H9 (cell line): ENCODE results near the gene TSPAN31. TPM values are rescaled to one million over a fixed set of nuclear protein-coding genes. Genes with fewer than 3 reads are reported as not detected.

Source experiments
- DNase-seq: peaks from one replicate; pipeline ENCODE4 v3.0.0-alpha.2; 2017
- H2AFZ ChIP-seq: one replicate; pipeline ENCODE4 v1.6.1; 2013; ENCODE audit warnings: mild to moderate bottlenecking, low read length, control low read depth, moderate library complexity
- H2AK5ac ChIP-seq: 2 replicates; pipeline ENCODE4 v1.6.1; 2013; ENCODE audit warnings: low read length, control low read depth, mixed read lengths; ENCODE audit not compliant: insufficient read length
- H2BK120ac ChIP-seq: one replicate; pipeline ENCODE4 v1.6.1; 2013; ENCODE audit warnings: low read depth, mild to moderate bottlenecking, low read length, control low read depth, inconsistent platforms; ENCODE audit not compliant: poor library complexity, severe bottlenecking
- H2BK12ac ChIP-seq: 2 replicates; pipeline ENCODE4 v1.6.1; 2013; ENCODE audit warnings: low read length, control low read depth, mixed read lengths, low read depth; ENCODE audit not compliant: insufficient read length
- H2BK15ac ChIP-seq: 2 replicates; pipeline ENCODE4 v1.6.1; 2013; ENCODE audit warnings: low read depth, low read length, control low read depth
- H2BK20ac ChIP-seq: one replicate; pipeline ENCODE4 v1.6.1; 2013; ENCODE audit warnings: low read depth, mild to moderate bottlenecking, low read length, control low read depth, inconsistent platforms; ENCODE audit not compliant: poor library complexity, severe bottlenecking
- H2BK5ac ChIP-seq: 2 replicates; pipeline ENCODE4 v1.6.1; 2013; ENCODE audit warnings: low read length, control low read depth, mixed read lengths; ENCODE audit not compliant: insufficient read length
- H3K14ac ChIP-seq: 2 replicates; pipeline ENCODE4 v1.6.1; 2013; ENCODE audit warnings: low read length, control low read depth; ENCODE audit not compliant: insufficient read depth
- H3K18ac ChIP-seq: 2 replicates; pipeline ENCODE4 v1.6.1; 2013; ENCODE audit warnings: low read depth, mild to moderate bottlenecking, mixed read lengths, low read length, control low read depth; ENCODE audit not compliant: insufficient read length
- H3K23ac ChIP-seq: 2 replicates; pipeline ENCODE4 v1.6.1; 2013; ENCODE audit warnings: low read length, control low read depth, mixed read lengths, low read depth; ENCODE audit not compliant: insufficient read length
- H3K23me2 ChIP-seq: 2 replicates; pipeline ENCODE4 v1.6.1; 2013; ENCODE audit warnings: low read depth, mild to moderate bottlenecking, mixed read lengths, low read length, control low read depth; ENCODE audit not compliant: insufficient read length, poor library complexity, severe bottlenecking
- H3K27ac ChIP-seq: 2 replicates; pipeline ENCODE4 v1.5.1; 2013; ENCODE audit warnings: low read length, control low read depth, mixed read lengths, low read depth; ENCODE audit not compliant: insufficient read length
- H3K27me3 ChIP-seq: 2 replicates; pipeline ENCODE4 v1.6.1; 2013; ENCODE audit warnings: low read length, control low read depth, inconsistent platforms; ENCODE audit not compliant: insufficient read depth
- H3K4ac ChIP-seq: 2 replicates; pipeline ENCODE4 v1.6.1; 2013; ENCODE audit warnings: low read depth, mild to moderate bottlenecking, control low read depth, inconsistent platforms, low read length, moderate library complexity
- H3K4me1 ChIP-seq: 2 replicates; pipeline ENCODE4 v1.6.1; 2013; ENCODE audit warnings: low read length, control low read depth, inconsistent platforms; ENCODE audit not compliant: insufficient read depth
- H3K4me2 ChIP-seq: 2 replicates; pipeline ENCODE4 v1.6.1; 2013; ENCODE audit warnings: low read length, control low read depth, mixed read lengths; ENCODE audit not compliant: insufficient read length, insufficient read depth
- H3K56ac ChIP-seq: 2 replicates; pipeline ENCODE4 v1.6.1; 2013; ENCODE audit warnings: low read depth, mild to moderate bottlenecking, mixed read lengths, low read length, control low read depth; ENCODE audit not compliant: insufficient read length
- H3K79me1 ChIP-seq: 2 replicates; pipeline ENCODE4 v1.6.1; 2013; ENCODE audit warnings: low read depth, mild to moderate bottlenecking, moderate library complexity, low read length, control low read depth, inconsistent platforms; ENCODE audit not compliant: insufficient read depth, poor library complexity, severe bottlenecking
- H3K79me2 ChIP-seq: 2 replicates; pipeline ENCODE4 v1.6.1; 2013; ENCODE audit warnings: low read length, control low read depth, inconsistent platforms; ENCODE audit not compliant: insufficient read depth
- H3K9ac ChIP-seq: 2 replicates; pipeline ENCODE4 v1.6.1; 2013; ENCODE audit warnings: low read length, control low read depth, mixed read lengths; ENCODE audit not compliant: insufficient read length; ENCODE audit errors: extremely low read depth
- H3K9me3 ChIP-seq: one replicate; pipeline ENCODE4 v1.6.1; 2013; ENCODE audit warnings: low read depth, low read length, inconsistent platforms; ENCODE audit not compliant: control insufficient read depth
- H3T11ph ChIP-seq: one replicate; pipeline ENCODE4 v1.6.1; 2013; ENCODE audit warnings: mild to moderate bottlenecking, low read length, control low read depth, inconsistent platforms
- H4K20me1 ChIP-seq: one replicate; pipeline ENCODE4 v1.6.1; 2013; ENCODE audit not compliant: control insufficient read depth, insufficient read length, insufficient read depth
- H4K5ac ChIP-seq: 2 replicates; pipeline ENCODE4 v1.6.1; 2013; ENCODE audit warnings: low read depth, mild to moderate bottlenecking, mixed read lengths, low read length, control low read depth; ENCODE audit not compliant: insufficient read length
- H4K8ac ChIP-seq: replicated peaks from 2 replicates; pipeline ENCODE4 v1.6.1; 2013; ENCODE audit warnings: low read length, control low read depth, mixed read lengths, low read depth; ENCODE audit not compliant: insufficient read length
- H4K91ac ChIP-seq: 2 replicates; pipeline ENCODE4 v1.6.1; 2013; ENCODE audit warnings: low read depth, mild to moderate bottlenecking, moderate library complexity, mixed read lengths, low read length, control low read depth; ENCODE audit not compliant: insufficient read length
- H3K27ac Mint-ChIP-seq, 3 experiments: 2 replicates in 2 of 3; 3 replicates in 1 of 3; pipeline ENCODE4 v1.8.0; 2020 to 2021; ENCODE audit warnings: mixed read lengths in 3 of 3, mild to moderate bottlenecking in 1 of 3, moderate library complexity in 1 of 3
- H3K27me3 Mint-ChIP-seq: 2 replicates; pipeline ENCODE4 v1.8.0; 2021; ENCODE audit warnings: low read depth, mild to moderate bottlenecking, moderate library complexity, mixed read lengths
- H3K36me3 Mint-ChIP-seq, 3 experiments: 2 replicates in 2 of 3; 3 replicates in 1 of 3; pipeline ENCODE4 v1.8.0; 2020 to 2021; ENCODE audit warnings: low read depth in 3 of 3, mixed read lengths in 3 of 3; ENCODE audit not compliant: insufficient read depth in 1 of 3
- H3K4me1 Mint-ChIP-seq, 2 experiments: 2 replicates each; pipeline ENCODE4 v1.8.0; 2020; ENCODE audit warnings: mixed read lengths in 2 of 2
- H3K4me3 Mint-ChIP-seq, 2 experiments: 2 replicates in 1 of 2; 3 replicates in 1 of 2; pipeline ENCODE4 v1.8.0; 2020 to 2021; ENCODE audit warnings: mild to moderate bottlenecking in 2 of 2, mixed read lengths in 2 of 2, moderate library complexity in 1 of 2
- H3K9me3 Mint-ChIP-seq, 2 experiments: 2 replicates in 1 of 2; 3 replicates in 1 of 2; pipeline ENCODE4 v1.8.0; 2020; ENCODE audit warnings: mild to moderate bottlenecking in 2 of 2, mixed read lengths in 2 of 2, moderate library complexity in 1 of 2
- WGBS: extraction: QIAGEN DNeasy Blood & Tissue Kit; methylation state at CpG from one replicate; pipeline ENCODE4 v1.1.7; 2013; ENCODE audit warnings: missing lambda C conversion rate, low lambda C conversion rate, mixed read lengths; ENCODE audit not compliant: insufficient read length; ENCODE audit errors: extremely low coverage; 5-methylcytosine and 5-hydroxymethylcytosine counted together
- total RNA-seq: library from RNA; stranded (reverse); gene quantifications from 2 replicates; pipeline ENCODE4 v1.2.1, GENCODE V29; 2021
- TF ChIP-seq, protein P1 (sequence below): fragments of 200-600 bp; sonication (generic); conservative IDR thresholded peaks from 3 replicates; pipeline ENCODE4 v1.8.0; 2021; ENCODE audit warnings: antibody characterized with exemption, mild to moderate bottlenecking

Gene TSPAN31
- total RNA-seq, 1 experiment from 2014 or later, result 20.0 TPM

DNA sequence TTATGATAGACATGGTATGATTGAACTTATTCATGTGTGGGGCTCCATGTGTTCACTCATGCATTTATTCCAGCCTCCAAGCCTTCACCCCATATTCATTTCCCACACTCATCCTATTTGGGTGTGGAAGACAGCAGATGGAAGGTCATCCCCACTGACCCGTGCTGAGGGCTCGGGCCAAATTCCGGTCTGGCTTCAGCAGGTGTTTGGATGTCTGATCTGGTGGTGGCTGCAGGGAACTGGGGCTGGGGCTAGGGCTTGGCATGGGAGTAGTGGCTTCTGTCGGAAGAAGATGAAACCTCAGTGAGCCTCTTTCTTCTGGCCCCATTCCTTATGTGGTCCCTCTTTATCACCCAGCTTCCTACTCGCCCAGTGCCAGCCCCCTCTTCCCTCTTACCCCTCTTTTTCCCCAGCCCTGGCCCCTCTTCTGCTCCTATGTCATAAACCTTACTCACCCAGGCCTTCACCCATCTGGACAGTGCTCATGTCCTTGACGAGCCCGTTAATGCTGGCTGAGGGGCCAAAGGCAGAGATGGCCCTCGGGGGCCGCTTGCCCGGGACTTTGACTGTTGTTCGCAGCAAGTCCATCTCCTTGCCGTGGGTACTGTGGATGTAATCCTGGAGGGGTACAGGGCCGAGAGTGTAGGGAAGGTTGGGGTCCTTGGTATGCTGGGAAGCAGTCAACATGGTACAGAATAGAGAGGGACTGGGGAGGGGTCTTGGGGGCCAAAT lies 14.3 kb upstream of the TSPAN31 start:
- H3K9me3 Mint-ChIP-seq, result no peaks in the 10 kb centered on the region; a peak in 1 of 5 replicates
- Histone ChIP-seq H3K23me2 (peaks cover 14% of the 10 kb centered on the region), H3K79me2 (no peaks in the 10 kb centered on the region), H2AK5ac (no peak overlapping the region), H3K56ac (no peak overlapping the region), H4K5ac (no peak overlapping the region), H3K79me1 (no peaks in the 10 kb centered on the region), H3K4me2 (no peak overlapping the region), H4K20me1 (peaks cover 2% of the 10 kb centered on the region), H2BK5ac (no peak overlapping the region), H2BK15ac (no peak overlapping the region), H4K91ac (no peak overlapping the region), H3K18ac (no peak overlapping the region), H3K4ac (no peak overlapping the region), H3K27me3 (peaks cover 38% of the 10 kb centered on the region), H2BK20ac (no peak overlapping the region), H4K8ac (no peak overlapping the region), H3K14ac (no peak overlapping the region), H3T11ph (no peak overlapping the region), H2AFZ (no peak overlapping the region), H2BK120ac (no peak overlapping the region), H3K27ac (no peak overlapping the region), H2BK12ac (no peak overlapping the region), H3K9ac (no peak overlapping the region), H3K9me3 (no peaks in the 10 kb centered on the region), H3K23ac (no peak overlapping the region), H3K4me1 (no peaks in the 10 kb centered on the region; the same call in 1 of the 2 replicates)
- peaks cover 0 to 2% (median 0%) of the 10 kb centered on the region in 3 experiments; a peak in 1 of 7 replicates for H3K36me3 Mint-ChIP-seq
- DNase-seq, result no peak
- H3K27ac Mint-ChIP-seq, result peak overlapping the region in 1 of 3 experiments; percentile 48; a peak in 1 of 7 replicates
- TF ChIP-seq, protein P1, sequence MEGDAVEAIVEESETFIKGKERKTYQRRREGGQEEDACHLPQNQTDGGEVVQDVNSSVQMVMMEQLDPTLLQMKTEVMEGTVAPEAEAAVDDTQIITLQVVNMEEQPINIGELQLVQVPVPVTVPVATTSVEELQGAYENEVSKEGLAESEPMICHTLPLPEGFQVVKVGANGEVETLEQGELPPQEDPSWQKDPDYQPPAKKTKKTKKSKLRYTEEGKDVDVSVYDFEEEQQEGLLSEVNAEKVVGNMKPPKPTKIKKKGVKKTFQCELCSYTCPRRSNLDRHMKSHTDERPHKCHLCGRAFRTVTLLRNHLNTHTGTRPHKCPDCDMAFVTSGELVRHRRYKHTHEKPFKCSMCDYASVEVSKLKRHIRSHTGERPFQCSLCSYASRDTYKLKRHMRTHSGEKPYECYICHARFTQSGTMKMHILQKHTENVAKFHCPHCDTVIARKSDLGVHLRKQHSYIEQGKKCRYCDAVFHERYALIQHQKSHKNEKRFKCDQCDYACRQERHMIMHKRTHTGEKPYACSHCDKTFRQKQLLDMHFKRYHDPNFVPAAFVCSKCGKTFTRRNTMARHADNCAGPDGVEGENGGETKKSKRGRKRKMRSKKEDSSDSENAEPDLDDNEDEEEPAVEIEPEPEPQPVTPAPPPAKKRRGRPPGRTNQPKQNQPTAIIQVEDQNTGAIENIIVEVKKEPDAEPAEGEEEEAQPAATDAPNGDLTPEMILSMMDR, result no peak
- H3K4me1 Mint-ChIP-seq, result peaks cover 11 to 23% of the 10 kb centered on the region in 2 experiments
- WGBS, result no CpG with 5 or more reads among the region's 13 CpGs
- H3K27me3 Mint-ChIP-seq, result peaks cover 97% of the 10 kb centered on the region
- no peak overlapping the region for H3K4me3 Mint-ChIP-seq
